HPDE6-E6E7 (cell line): Measurements from ENCODE around the gene PSEN1.

Experiments
- DNase-seq: peaks from one replicate; pipeline ENCODE4 v3.0.0; 2011; ENCODE audit warnings: missing footprints; ENCODE audit errors: extremely low spot score

PSEN1 gene

GRCh38 chr14:73136387-73137225, at the start of gene PSEN1:
TSS of gene PSEN1 (plus strand) at chr14:73136507. CDS start at chr14:73148020, 11,513 bp downstream.
- DNase-seq = peak; percentile 88

- no peak for DNase-seq
Observed at GRCh38 chr14:73091044-73091443, 45.3 kb upstream of the PSEN1 start.

- DNase-seq = no peak
Observed at GRCh38 chr14:73097421-73097820, 38.9 kb upstream of the PSEN1 start.

GRCh38 chr14:73100334-73100733, 36.0 kb upstream of the PSEN1 start:
- no peak for DNase-seq

- DNase-seq = no peak
Observed at GRCh38 chr14:73102806-73103497, 33.4 kb upstream of the PSEN1 start.

- DNase-seq = no peak
Observed at GRCh38 chr14:73105050-73105449, 31.3 kb upstream of the PSEN1 start.

GRCh38 chr14:73105727-73106126, 30.6 kb upstream of the PSEN1 start:
- no peak for DNase-seq

GRCh38 chr14:73116079-73116665, 20.1 kb upstream of the PSEN1 start:
- no peak for DNase-seq

GRCh38 chr14:73124180-73124894, 12.0 kb upstream of the PSEN1 start:
- no peak for DNase-seq

GRCh38 chr14:73125169-73125588, 11.1 kb upstream of the PSEN1 start:
- no peak for DNase-seq

GRCh38 chr14:73125746-73126145, 10.6 kb upstream of the PSEN1 start:
- no peak for DNase-seq

- DNase-seq = no peak
Observed at GRCh38 chr14:73133795-73134194, 2.5 kb upstream of the PSEN1 start.

- DNase-seq = no peak
Observed at GRCh38 chr14:73136085-73136386, 271 bp upstream of the PSEN1 start.

- DNase-seq = no peak
Observed at GRCh38 chr14:73140811-73141323, 4.6 kb downstream of the PSEN1 start.

- DNase-seq = no peak
Observed at GRCh38 chr14:73142216-73142615, 5.9 kb downstream of the PSEN1 start.

- DNase-seq = no peak
Observed at GRCh38 chr14:73143003-73143402, 6.7 kb downstream of the PSEN1 start.

- DNase-seq = no peak
Observed at GRCh38 chr14:73143617-73144016, 7.3 kb downstream of the PSEN1 start.

- no peak for DNase-seq
Observed at GRCh38 chr14:73145371-73145770, 9.1 kb downstream of the PSEN1 start.

- DNase-seq = no peak
Observed at GRCh38 chr14:73146111-73146510, 9.8 kb downstream of the PSEN1 start.

- DNase-seq = no peak
Observed at GRCh38 chr14:73149753-73150152, 13.4 kb downstream of the PSEN1 start.

GRCh38 chr14:73153272-73153671, 17.0 kb downstream of the PSEN1 start:
- no peak for DNase-seq

GRCh38 chr14:73162251-73162650, 25.9 kb downstream of the PSEN1 start:
- DNase-seq = no peak
